GM10266 (cell line): ENCODE results near the gene EPC1.
"Not testable (repeated sequence)": the region's sequence is repeated elsewhere in the genome, so short reads cannot be mapped to it uniquely, and the experiment has no call there.

Source experiments
- DNase-seq: peaks from one replicate; pipeline ENCODE4 v3.0.0; 2012; ENCODE audit errors: extremely low spot score
- TF ChIP-seq, protein P1 (sequence below): IDR thresholded peaks from 2 replicates; pipeline ENCODE4 v1.5.1; 2012; ENCODE audit warnings: mild to moderate bottlenecking, low read depth; ENCODE audit not compliant: control insufficient read depth, insufficient read depth; ENCODE audit errors: missing control alignments

The EPC1 gene

DNA sequence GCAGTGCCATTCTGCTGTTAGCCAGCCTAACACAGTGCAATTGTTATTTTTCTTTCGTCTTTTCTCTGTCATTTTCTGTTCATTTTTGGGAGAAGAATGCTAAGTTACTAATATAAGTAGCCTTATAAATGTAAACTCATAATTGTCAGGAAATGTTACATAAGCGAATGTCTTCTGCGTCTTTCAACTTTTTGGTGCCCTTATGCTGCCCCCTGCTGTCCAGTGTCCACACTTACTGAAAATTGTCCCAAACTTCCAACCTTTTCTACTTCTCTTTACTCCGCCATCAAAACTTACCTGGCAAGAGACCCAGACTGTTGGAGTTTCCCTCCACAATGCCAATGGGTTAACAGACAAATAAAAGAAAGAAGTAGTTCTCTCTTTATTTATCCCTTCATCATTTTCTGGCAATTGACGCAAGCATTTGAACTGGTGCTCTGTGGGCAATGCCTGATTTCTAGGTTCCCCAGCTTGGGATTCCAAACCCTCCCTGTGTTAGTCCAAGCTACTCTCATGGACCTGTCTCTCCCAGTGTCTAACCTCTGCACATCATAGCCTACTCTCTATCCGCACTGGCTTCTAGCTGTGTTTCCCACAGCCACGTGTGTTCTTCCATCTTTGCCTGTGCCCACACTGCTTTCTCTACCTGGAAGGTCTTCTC lies 21.0 kb upstream of the EPC1 start:
- peak; percentile 44 for DNase-seq
- TF ChIP-seq, protein P1, sequence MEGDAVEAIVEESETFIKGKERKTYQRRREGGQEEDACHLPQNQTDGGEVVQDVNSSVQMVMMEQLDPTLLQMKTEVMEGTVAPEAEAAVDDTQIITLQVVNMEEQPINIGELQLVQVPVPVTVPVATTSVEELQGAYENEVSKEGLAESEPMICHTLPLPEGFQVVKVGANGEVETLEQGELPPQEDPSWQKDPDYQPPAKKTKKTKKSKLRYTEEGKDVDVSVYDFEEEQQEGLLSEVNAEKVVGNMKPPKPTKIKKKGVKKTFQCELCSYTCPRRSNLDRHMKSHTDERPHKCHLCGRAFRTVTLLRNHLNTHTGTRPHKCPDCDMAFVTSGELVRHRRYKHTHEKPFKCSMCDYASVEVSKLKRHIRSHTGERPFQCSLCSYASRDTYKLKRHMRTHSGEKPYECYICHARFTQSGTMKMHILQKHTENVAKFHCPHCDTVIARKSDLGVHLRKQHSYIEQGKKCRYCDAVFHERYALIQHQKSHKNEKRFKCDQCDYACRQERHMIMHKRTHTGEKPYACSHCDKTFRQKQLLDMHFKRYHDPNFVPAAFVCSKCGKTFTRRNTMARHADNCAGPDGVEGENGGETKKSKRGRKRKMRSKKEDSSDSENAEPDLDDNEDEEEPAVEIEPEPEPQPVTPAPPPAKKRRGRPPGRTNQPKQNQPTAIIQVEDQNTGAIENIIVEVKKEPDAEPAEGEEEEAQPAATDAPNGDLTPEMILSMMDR = peak; percentile 77

DNA sequence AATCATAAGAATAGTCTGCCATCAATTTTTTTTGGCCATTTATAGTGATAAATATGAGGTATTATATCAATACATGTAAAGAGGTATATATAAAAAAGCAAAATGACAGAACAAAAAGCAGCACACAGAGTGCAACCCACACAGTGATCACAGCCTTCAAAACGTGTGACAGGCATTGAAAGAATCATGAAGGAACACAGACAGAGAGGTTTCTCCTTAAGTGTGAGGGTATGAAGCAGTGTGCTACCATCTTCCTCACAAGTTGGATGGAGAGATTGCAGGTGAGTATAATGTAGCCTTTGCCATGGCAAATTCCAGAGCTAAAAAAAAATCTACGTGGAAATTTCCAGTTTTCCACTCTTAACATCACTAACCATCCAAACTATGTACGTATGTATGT lies 19.6 kb upstream of the EPC1 start:
- DNase-seq = no peak
- TF ChIP-seq, protein P1 = no peak

DNA sequence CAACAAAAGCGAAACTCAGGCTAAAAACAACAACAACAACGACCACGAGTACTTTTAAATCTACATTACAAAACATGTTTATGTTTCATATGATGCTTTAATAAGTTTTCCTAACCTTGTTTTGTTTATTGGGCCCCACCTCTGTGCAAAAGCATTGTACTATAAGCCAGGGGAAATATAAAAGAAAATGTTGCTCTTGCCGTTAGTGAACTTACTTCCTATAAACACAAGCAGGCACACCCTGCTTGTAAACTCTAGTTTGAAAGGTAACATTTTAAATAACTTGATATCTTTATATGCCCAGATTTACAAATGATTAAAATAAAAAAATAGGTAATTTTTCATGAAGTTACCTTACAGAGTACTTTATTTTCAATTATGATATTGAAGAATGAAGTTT lies 19.2 kb upstream of the EPC1 start:
- TF ChIP-seq, protein P1 = no peak
- DNase-seq = no peak

DNA sequence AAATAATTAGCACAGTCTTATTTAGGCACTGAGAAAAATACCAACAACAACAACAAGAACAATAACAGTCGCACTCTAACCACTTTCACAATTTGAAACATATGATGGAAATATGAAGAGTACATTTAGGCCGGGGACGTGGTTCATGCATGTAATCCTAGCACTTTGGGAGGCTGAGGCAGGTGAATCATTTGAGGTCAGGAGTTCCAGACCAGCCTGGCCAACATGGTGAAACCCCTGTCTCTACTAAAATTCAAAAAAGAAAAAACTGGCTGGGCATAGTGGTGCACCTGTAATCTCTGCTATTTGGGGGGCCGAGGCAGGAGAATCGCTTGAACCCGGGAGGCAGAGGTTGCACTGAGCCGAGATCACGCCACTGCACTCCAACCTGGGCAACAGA lies 18.4 kb upstream of the EPC1 start:
- not testable (repeated sequence) for DNase-seq

DNA sequence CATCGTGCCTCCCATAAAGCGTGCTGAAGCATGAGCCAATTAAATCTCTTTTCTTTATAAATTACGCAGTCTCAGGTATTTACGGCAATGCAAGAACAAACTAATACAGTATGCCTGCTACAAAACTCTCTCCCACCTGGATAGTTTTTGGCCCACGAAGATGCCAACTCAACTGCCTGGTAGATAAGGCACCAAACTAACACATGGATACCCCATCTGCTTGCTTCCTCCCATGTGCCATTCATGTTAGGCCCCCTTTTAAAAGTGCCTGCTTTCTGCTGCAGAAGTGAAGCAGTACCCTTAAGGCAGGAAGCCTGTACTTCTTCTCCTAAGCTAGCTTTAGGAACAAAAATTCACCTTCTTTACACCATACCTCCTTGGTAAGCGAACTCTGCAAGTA lies 15.6 kb upstream of the EPC1 start:
- TF ChIP-seq, protein P1 = no peak
- no peak for DNase-seq

DNA sequence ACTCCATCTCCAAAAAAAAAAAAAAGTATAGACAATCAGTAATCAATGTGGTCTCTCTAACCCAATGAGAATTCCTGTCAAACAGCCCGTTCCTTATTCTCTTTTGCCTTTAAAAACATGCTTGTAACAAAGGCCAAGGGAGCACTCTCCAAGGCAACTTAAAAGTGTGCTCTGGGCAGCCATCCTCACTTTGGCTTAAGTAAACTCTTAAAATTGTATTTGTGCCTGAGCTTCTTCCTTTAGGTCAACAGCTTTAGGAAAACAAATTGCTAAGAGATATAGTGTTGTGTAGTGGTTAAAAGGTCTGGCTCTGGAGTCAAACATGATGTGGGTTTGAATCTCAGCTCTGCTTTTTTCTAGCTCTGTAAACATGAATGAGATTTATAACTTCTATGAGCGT lies 13.9 kb upstream of the EPC1 start:
- DNase-seq = no peak
- TF ChIP-seq, protein P1 = no peak

DNA sequence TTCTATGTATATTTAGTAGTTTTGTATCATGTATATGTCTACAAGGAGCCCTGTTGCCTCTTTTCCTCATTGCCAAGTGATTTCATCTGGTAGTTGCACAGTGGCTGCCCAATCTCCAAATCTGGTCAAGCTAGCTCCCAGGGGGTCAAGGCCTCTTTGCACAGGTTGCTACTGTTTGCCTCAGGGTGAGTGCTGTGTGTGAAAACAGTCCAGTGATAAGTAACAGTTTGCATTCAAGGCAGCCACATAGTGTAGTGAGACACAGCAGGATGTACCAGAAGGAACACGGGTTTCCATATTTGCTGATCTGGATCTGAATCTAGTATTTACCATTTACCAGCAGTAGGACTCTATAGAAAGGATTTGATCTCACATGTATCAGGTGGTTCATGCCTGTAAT lies 13.3 kb upstream of the EPC1 start:
- no peak for DNase-seq

More for the DNA sequence above, 13.3 kb upstream of the EPC1 start:
- TF ChIP-seq, protein P1 = no peak
